ENCODE results near the gene HAS3.
A peak's percentile ranks its signal among the peaks of the same experiment; 100 is the strongest.
"Not testable (repeated sequence)": the region's sequence is repeated elsewhere in the genome, so short reads cannot be mapped to it uniquely, and the experiment has no call there.

The HAS3 gene

DNA sequence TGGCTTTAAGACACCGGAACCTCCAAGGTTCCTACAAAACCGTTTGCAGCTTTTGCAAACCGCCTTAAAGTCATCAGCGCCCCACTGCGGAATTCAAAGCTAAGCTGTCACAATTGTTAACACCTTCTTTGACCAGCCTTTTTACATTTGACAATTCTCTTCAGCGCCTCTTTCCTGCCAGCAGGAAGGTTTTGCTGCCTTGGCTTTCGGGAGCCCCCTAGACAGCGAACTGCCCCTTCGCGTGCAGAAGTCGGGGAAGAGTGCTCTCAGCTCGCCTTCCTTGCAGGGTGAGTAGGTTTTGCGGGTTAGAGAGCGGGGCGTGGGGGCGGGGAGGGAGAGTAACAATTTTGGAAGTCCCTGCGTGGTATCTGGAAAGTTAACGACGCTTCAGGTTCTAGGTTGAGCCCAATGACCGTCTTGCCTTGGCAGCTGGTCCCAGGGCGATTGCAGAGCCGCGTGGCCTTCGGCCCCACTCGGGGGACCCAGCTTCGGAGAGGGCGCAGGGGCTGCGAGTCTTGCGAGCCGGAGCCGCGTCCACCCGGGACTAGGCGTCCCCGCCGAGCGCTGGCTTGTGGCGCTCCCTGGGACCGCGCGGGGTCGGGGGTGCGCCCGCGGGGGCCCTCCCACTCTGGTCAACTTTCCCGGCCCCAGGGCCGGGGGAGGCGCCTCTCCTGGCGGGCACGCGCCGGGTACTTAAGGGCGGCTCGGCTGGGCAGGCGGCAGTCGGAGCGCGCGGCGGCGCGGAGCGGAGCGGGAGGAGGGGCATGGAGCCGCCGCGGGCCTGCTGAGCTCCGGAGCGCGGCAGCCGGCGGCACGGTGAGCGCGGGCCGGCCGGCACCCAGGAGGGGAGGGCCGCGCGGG, at the start of gene HAS3:
Gene HAS3, plus strand, starts transcription at position 153 of the 861 bp plus-strand sequence. CDS start 3,743 bp downstream, outside the sequence.
- DNase-seq: peak; percentile 58

DNA sequence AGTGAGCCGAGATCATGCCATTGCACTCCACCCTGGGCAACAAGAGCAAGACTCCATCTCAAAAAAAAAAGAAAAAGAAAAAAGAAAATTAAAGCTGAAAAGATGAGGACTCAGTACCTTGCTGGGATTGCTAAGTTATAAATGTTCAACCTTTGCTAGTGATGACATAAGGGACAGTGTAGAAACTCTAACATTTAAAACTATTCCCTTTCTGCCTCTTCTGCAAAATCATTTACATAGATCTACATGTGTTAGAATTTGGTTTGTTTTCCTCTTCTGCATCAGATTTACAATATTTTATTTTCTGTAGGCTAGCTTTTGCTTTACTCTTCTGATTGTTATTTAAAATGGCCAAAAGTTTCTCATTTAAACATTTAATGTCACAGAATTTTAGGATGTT, 49.5 kb upstream of the HAS3 start:
- no peak for DNase-seq

GRCh38 chr16:69056421-69056820, 49.0 kb upstream of the HAS3 start:
- peak; percentile 80 for DNase-seq

GRCh38 chr16:69057400-69058378, 47.8 kb upstream of the HAS3 start:
- DNase-seq: peak; percentile 68

- not testable (repeated sequence) for DNase-seq
Measured at GRCh38 chr16:69063491-69063890, 42.0 kb upstream of the HAS3 start.

DNA sequence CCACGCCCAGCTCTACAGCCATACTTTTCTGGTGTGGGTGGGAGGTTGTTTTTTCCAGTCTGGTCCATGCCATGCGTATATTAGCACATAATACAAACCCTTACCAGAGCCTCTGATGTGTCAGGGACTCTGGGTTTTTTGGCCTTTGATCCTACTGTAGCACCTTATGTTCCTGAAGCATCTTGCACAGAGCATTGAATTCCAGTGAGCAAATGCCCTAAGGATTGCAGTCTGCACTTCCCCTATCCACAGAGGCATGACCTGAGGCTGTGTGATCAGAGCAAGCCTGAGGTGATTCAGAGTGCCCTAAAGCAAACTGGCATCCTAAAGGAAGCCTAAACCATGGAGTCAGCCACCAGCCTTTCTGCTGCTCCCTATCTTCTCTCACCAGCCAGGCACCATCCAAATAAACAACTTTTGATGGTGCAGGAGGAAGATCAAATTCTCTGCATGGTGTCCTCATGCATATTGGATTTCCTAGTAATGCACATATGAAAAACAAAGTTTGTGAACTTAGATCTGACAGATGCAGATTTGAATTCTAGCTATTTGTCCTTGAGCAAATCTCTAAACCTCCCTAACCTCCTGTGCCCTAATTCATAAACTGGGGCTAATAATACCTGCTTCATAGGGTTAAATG, 41.2 kb upstream of the HAS3 start:
- no peak for DNase-seq

DNA sequence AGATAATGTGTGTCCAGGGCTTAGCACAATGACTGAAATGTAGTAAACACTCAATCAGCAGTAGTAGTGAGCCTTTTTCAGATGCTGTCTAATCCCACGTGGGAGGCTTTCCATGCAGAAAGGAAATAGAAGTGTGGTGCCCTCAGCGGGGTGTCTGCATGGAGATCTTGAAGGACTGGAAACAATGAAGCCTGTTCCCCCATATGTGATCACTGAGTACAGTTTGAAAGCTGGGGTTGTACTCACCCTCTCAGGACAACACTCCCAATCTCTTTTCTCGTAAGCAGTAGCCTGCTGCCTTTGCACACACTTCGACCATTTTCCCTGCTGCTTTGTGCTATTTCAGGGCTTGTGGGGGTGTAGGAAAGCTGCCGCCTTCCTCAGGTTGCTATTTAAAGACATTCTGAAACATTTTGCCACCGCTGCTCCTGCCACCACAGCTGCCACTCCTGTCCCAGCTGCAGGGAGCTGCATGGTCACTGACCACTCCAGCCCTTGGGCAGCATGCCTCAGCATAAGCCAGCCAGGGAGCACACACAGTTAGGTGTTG, 40.6 kb upstream of the HAS3 start:
- no peak for DNase-seq

DNA sequence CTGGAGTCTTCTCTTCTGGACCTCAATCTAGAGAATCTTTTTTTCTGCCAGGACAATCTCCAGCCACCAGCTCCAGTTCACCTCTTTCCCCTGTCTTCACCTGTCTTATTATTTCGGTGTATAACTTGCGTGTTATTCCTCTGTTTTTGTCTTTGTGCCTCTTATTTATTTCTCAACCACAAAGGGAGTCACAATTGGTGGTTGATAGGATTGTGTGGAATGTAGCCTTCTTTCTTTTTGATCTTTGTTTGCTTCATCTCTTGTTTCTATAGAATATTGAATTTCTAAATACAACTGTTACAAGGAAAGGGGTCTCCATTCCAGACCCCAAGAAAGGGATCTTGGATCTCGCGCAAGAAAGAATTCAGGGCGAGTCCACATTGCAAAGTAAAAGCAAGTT, 35.9 kb upstream of the HAS3 start:
- no peak for DNase-seq

GRCh38 chr16:69071036-69071435, 34.4 kb upstream of the HAS3 start:
- no peak for DNase-seq

DNA sequence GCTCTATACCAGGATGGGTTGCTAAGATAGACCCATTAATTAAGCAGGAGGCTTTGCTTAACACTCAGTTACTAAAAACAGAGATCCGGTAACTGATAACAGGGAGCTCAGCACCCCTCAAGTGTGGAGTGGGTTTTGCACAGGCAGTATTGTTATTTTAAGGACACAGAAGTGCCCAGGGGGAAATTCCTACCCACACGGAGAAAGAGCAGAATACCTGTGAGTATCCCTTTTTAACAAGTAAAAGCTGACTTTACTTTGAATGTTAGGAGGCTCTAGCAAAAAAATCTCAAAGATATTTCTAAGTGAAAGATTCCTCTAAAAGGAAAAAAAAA, 32.8 kb upstream of the HAS3 start:
- no peak for DNase-seq

GRCh38 chr16:69073181-69073702, 32.2 kb upstream of the HAS3 start:
- no peak for DNase-seq

GRCh38 chr16:69077251-69077650, 28.2 kb upstream of the HAS3 start:
- DNase-seq: no peak

DNA sequence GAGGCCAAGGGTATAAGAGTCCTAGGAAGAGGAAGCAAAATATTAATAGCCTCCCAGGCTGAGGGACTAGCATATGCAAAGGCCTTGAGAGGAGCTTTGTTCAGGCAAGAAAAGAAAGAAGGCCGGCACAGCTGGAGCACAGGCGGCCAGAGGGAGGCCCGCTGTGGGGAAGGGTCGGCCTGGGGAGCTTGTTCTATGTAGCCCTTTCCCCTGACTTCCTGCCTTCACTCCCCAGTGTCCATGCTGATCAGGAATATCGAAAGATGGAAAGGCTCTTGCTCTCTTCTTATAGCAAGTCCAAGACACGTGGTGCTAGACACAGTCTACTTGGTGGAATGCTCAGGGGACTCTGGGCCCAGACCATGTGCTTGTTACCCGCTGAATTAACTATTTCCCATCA, 27.4 kb upstream of the HAS3 start:
- DNase-seq: no peak

DNA sequence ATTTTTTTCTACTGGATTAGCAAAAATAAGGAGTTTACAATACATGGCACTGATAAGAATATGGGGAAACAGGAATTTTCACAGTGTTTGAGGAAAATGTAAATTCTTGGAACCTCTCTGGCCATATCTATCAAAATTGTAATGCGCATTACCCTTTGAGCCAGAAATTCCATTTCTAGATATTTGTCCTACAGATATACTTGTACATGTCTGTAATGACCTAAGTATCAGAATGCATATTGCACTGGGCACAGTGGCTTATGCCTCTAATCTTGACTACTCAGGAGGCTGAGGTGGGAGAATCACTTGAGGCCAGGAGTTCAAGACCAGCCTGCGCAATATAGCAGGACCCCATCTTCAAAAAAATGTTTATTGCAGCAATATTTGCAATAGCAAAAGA, 25.8 kb upstream of the HAS3 start:
- no peak for DNase-seq

- DNase-seq: no peak
Measured at GRCh38 chr16:69083306-69083941, 22.0 kb upstream of the HAS3 start.

DNA sequence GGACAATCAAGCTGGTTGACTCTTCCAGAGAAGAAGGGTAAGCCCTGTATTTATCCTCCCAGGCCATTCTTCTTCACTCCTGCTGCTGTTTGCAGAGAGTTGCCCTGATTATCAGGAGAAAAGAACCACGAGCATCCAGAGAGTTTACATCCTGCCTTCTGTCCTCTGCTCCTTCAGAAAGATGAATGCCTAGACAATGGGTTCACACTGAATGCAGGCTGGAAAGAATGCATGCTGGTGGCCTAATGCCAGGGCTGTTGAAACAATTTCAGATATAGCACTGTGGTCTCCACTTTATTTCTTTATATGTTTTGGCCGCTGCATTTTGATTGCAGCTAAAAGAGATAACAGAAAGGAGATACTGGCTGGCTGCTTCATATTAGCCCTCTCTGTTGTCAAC, 21.2 kb upstream of the HAS3 start:
- no peak for DNase-seq

- no peak for DNase-seq
Measured at GRCh38 chr16:69085032-69085695, 20.3 kb upstream of the HAS3 start.

DNA sequence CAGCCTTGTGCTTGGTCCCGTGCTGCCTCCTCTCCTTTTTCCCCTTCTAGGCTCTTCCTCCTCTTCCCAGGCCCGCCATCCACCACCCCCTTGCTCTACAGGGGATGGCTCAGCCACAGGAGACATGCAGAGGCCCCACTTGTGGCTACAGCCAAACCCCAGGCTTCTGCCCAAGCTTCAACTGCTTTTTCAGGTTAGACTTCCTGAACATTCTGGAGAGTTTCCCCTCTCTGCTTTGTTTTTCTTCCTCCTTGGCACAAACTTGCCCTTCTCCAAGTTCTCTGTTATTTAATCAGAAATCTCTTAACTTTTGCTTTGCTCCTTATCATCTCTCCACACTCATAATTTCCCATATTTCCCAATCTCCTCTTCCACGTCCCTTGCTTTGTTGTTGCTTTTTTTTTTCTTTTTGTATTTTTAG, 18.3 kb upstream of the HAS3 start:
- peak; percentile 47 for DNase-seq

DNA sequence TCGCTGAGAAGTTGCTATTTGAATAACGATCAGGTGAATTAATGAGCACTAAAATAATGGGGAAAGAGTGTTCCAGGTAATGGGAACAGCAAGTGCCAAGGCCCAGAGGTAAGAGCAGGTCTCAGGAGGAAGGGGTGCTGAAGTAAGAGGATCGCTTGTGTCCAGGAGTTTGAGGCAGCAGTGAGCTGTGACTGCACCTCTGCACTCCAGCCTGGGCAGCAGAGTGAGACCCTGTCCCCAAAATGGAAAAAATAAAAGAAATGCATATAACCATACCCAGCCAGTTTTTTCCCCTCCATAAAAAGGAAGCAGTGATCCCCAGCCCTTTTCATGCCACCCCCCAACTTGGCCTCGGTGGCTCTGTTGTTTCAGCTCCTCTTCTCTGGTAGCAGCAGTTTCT, 16.8 kb upstream of the HAS3 start:
- DNase-seq: no peak

DNA sequence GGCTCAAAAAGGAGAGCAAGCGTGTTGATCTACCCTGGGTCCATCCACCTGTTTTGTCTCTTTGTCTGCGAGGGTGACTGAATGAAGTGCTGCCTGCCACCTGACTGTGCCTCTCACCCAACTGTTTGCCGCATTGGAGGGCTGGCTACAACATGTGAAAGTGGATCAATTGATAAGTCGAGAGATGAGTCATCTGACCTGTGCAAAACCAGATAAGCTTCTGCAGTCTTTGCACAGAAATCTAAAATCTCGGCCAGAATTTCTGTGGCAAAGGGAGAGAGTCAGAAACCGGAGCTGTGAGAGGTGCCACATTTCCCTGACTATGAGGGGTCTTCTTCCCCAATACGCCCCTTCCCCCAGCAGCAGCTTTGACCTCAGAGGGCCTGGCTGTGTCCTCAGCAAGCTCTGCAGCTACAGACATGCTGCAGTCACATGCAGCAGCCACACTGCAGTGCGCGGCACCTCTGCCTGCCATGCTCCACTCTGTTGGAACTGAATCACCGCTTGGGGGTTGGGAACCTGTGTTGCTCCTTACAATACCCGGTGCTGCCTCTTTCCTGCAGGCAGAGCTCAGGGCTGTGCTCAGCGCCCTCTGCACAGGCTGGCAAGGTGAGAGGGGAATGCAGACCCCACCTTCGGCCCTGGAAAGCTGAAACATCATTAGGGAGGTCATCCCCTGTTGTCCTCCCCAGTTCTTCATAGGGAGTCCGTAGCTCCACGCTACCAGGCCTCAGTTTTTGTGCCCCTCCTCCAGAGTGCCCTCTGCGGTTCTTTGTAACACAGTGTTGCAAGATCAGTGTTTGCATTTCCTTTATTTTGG, 16.2 kb upstream of the HAS3 start:
- DNase-seq: peak; percentile 58

- no peak for DNase-seq
Measured at GRCh38 chr16:69093974-69094373, 11.5 kb upstream of the HAS3 start.
